H1 (cell line): ENCODE data around the gene TRMT61A. TPM values are rescaled to one million over a fixed set of nuclear protein-coding genes. Genes with fewer than 3 reads are reported as not detected.

Experiments used
- CTCF ChIA-PET: fragments of 300-600 bp; sonication (Branson Sonifier 250); formaldehyde crosslinking; loops from one replicate; lab custom pipeline; 2021; ENCODE audit not compliant: partially characterized antibody; lab: Charles Lee
- POLR2A ChIA-PET: fragments of 300-600 bp; sonication (Branson Sonifier 250); formaldehyde crosslinking; loops from one replicate; lab custom pipeline; 2021; ENCODE audit warnings: inconsistent platforms; ENCODE audit not compliant: partially characterized antibody; lab: Charles Lee
- DNase-seq, 2 experiments: peaks; one replicate each; pipeline versions ENCODE4 v3.0.0 to v3.0.0-alpha.2; 2010 to 2022; ENCODE audit warnings: low spot score in 2 of 2, low read depth in 1 of 2, mixed read lengths in 1 of 2
- FAIRE-seq: peaks from 2 replicates; lab custom pipeline; 2011; peaks lifted over from hg19 to GRCh38; lab: Jason Lieb, UNC
- H2AFZ ChIP-seq: 2 replicates; pipeline ENCODE4 v1.8.1; 2012; ENCODE audit warnings: low read length, inconsistent platforms
- H2AK5ac ChIP-seq: 2 replicates; pipeline ENCODE4 v1.6.1; 2013; ENCODE audit warnings: low read depth, low read length
- H2BK120ac ChIP-seq: replicated peaks from 2 replicates; pipeline ENCODE3; 2013; ENCODE audit warnings: low read depth, low read length, inconsistent platforms
- H2BK12ac ChIP-seq: 2 replicates; pipeline ENCODE4 v1.6.1; 2013; ENCODE audit warnings: low read depth, low read length
- H2BK15ac ChIP-seq: 2 replicates; pipeline ENCODE4 v1.6.1; 2013; ENCODE audit warnings: low read length
- H2BK20ac ChIP-seq: 2 replicates; pipeline ENCODE4 v1.6.1; 2013; ENCODE audit warnings: low read length
- H2BK5ac ChIP-seq: 2 replicates; pipeline ENCODE4 v1.6.1; 2013; ENCODE audit warnings: low read depth, low read length
- H3K14ac ChIP-seq: 2 replicates; pipeline ENCODE4 v1.6.1; 2013; ENCODE audit warnings: inconsistent platforms; ENCODE audit not compliant: insufficient read length
- H3K18ac ChIP-seq: 2 replicates; pipeline ENCODE4 v1.6.1; 2013; ENCODE audit warnings: low read length; ENCODE audit errors: extremely low read depth
- H3K23ac ChIP-seq: 2 replicates; pipeline ENCODE4 v1.6.1; 2013; ENCODE audit warnings: inconsistent platforms; ENCODE audit not compliant: insufficient read length
- H3K23me2 ChIP-seq: 2 replicates; pipeline ENCODE4 v1.6.1; 2013; ENCODE audit warnings: low read depth, low read length
- H3K27ac ChIP-seq: 2 replicates; pipeline ENCODE4 v1.6.1; 2011; ENCODE audit warnings: low read depth, low read length, inconsistent platforms
- H3K27me3 ChIP-seq, 4 experiments: replicated peaks in 1 of 4; 1 replicate in 1 of 4; 2 replicates in 3 of 4; pipeline versions ENCODE4 v1.6.1 to v1.8.1; 2011 to 2013; ENCODE audit warnings: low read length in 3 of 4, mild to moderate bottlenecking in 3 of 4, inconsistent platforms in 2 of 4, mixed read lengths in 2 of 4, moderate library complexity in 1 of 4; ENCODE audit not compliant: control insufficient read depth in 3 of 4, insufficient read depth in 3 of 4; ENCODE audit errors: extremely low read depth in 1 of 4
- H3K36me3 ChIP-seq, 4 experiments: 2 replicates each; pipeline versions ENCODE4 v1.6.1 to v1.8.1; 2011 to 2013; ENCODE audit warnings: mild to moderate bottlenecking in 4 of 4, low read length in 3 of 4, moderate library complexity in 2 of 4, control low read depth in 1 of 4, inconsistent platforms in 1 of 4; ENCODE audit not compliant: insufficient read depth in 4 of 4, control insufficient read depth in 2 of 4
- H3K4ac ChIP-seq: replicated peaks from 2 replicates; pipeline ENCODE3; 2013; ENCODE audit warnings: low read length, low read depth, mixed read lengths, inconsistent platforms; ENCODE audit not compliant: insufficient read length
- H3K4me1 ChIP-seq, 4 experiments: replicated peaks in 1 of 4; 1 replicate in 1 of 4; 2 replicates in 3 of 4; pipeline versions ENCODE4 v1.6.1 to v1.8.1; 2011 to 2013; ENCODE audit warnings: low read length in 3 of 4, inconsistent platforms in 2 of 4, mixed read lengths in 1 of 4; ENCODE audit not compliant: insufficient read depth in 4 of 4, control insufficient read depth in 3 of 4
- H3K4me2 ChIP-seq, 2 experiments: 2 replicates each; pipeline versions ENCODE4 v1.6.1 to v1.8.1; 2011 to 2013; ENCODE audit warnings: low read depth in 2 of 2, low read length in 2 of 2, control low read depth in 1 of 2, inconsistent platforms in 1 of 2, mild to moderate bottlenecking in 1 of 2; ENCODE audit not compliant: insufficient read depth in 1 of 2
- H3K4me3 ChIP-seq, 4 experiments: fragments of 200-600, 300-600 bp in 1 of 4; sonication (generic), shearing (Covaris generic), sonication (Bioruptor Twin) in 1 of 4; 2 replicates each; pipeline versions ENCODE4 v1.5.1 to v1.8.1; 2011 to 2016; ENCODE audit warnings: low read length in 4 of 4, low read depth in 3 of 4, control low read depth in 2 of 4, inconsistent platforms in 2 of 4, mild to moderate bottlenecking in 2 of 4, mixed read lengths in 1 of 4, moderate library complexity in 1 of 4; ENCODE audit not compliant: insufficient read depth in 2 of 4; ENCODE audit errors: extremely low read depth in 1 of 4
- H3K56ac ChIP-seq: replicated peaks from 2 replicates; pipeline ENCODE3; 2013; ENCODE audit warnings: low read depth, mild to moderate bottlenecking, mixed read lengths, low read length, inconsistent platforms; ENCODE audit not compliant: insufficient read length
- H3K79me1 ChIP-seq: 2 replicates; pipeline ENCODE4 v1.6.1; 2013; ENCODE audit warnings: low read depth, low read length, control low read depth
- H3K79me2 ChIP-seq, 2 experiments: 2 replicates each; pipeline versions ENCODE4 v1.6.1 to v1.8.1; 2012 to 2013; ENCODE audit warnings: low read length in 2 of 2, mild to moderate bottlenecking in 2 of 2, inconsistent platforms in 1 of 2; ENCODE audit not compliant: insufficient read depth in 2 of 2, control insufficient read depth in 1 of 2
- H3K9ac ChIP-seq, 4 experiments: replicated peaks in 1 of 4; 1 replicate in 1 of 4; 2 replicates in 3 of 4; pipeline versions ENCODE4 v1.6.1 to v1.8.1; 2011 to 2013; ENCODE audit warnings: low read depth in 3 of 4, low read length in 3 of 4, control low read depth in 2 of 4, mild to moderate bottlenecking in 2 of 4, moderate library complexity in 2 of 4, inconsistent platforms in 1 of 4; ENCODE audit errors: extremely low read depth in 1 of 4
- H3K9me3 ChIP-seq, 2 experiments: 2 replicates each; pipeline versions ENCODE4 v1.6.1 to v1.8.1; 2012 to 2013; ENCODE audit warnings: mild to moderate bottlenecking in 2 of 2, moderate library complexity in 2 of 2, control low read depth in 1 of 2, inconsistent platforms in 1 of 2, low read depth in 1 of 2, low read length in 1 of 2, mixed read lengths in 1 of 2; ENCODE audit not compliant: insufficient read depth in 2 of 2
- H4K20me1 ChIP-seq, 2 experiments: replicated peaks in 1 of 2; 2 replicates each; pipeline versions ENCODE3 to v1.8.1; 2011 to 2013; ENCODE audit warnings: inconsistent platforms in 2 of 2, low read length in 2 of 2, mild to moderate bottlenecking in 1 of 2; ENCODE audit not compliant: insufficient read depth in 2 of 2, control insufficient read depth in 1 of 2
- H4K5ac ChIP-seq: 2 replicates; pipeline ENCODE4 v1.6.1; 2013; ENCODE audit warnings: low read length, low read depth, mixed read lengths, inconsistent platforms; ENCODE audit not compliant: insufficient read length
- H4K8ac ChIP-seq: 2 replicates; pipeline ENCODE4 v1.8.0; 2013; ENCODE audit warnings: mild to moderate bottlenecking, moderate library complexity, low read length, inconsistent platforms; ENCODE audit not compliant: insufficient read depth; ENCODE audit errors: extremely low read depth
- H4K91ac ChIP-seq: replicated peaks from 2 replicates; pipeline ENCODE3; 2013; ENCODE audit warnings: low read length, mixed read lengths, inconsistent platforms; ENCODE audit not compliant: insufficient read length
- ATF2 ChIP-seq: IDR thresholded peaks from 2 replicates; pipeline ENCODE4 v1.6.1; 2012; ENCODE audit warnings: low read length, inconsistent platforms
- BCL11A ChIP-seq, 2 experiments: IDR thresholded peaks; one replicate each; pipeline ENCODE4 v1.6.1; 2011; ENCODE audit warnings: low read depth in 2 of 2, low read length in 2 of 2, mild to moderate bottlenecking in 2 of 2
- BRCA1 ChIP-seq: IDR thresholded peaks from 2 replicates; pipeline ENCODE4 v1.6.1; 2012; ENCODE audit warnings: low read depth, low read length, improper control_type of control experiment
- FOSL1 ChIP-seq: IDR thresholded peaks from 2 replicates; pipeline ENCODE4 v1.6.1; 2011; ENCODE audit warnings: mild to moderate bottlenecking, low read depth, low read length, moderate library complexity; ENCODE audit not compliant: insufficient read depth
- GABPA ChIP-seq: IDR thresholded peaks from 2 replicates; pipeline ENCODE4 v1.6.1; 2011; ENCODE audit warnings: mild to moderate bottlenecking, low read length, moderate library complexity, borderline replicate concordance; ENCODE audit not compliant: insufficient read depth
- HDAC6 ChIP-seq: IDR thresholded peaks from one replicate; pipeline ENCODE4 v1.7.1; 2012; ENCODE audit warnings: low read depth, mild to moderate bottlenecking, inconsistent platforms, low read length, moderate library complexity
- KDM1A ChIP-seq: fragments of 200-600, 300-600 bp; sonication (generic); IDR thresholded peaks from 2 replicates; pipeline ENCODE4 v1.7.1; 2016; ENCODE audit warnings: mild to moderate bottlenecking, low read length, borderline replicate concordance
- MAX ChIP-seq: IDR thresholded peaks from 2 replicates; pipeline ENCODE4 v1.6.1; 2012; ENCODE audit warnings: inconsistent platforms
- NRF1 ChIP-seq: IDR thresholded peaks from 2 replicates; pipeline ENCODE4 v1.6.1; 2011; ENCODE audit warnings: mild to moderate bottlenecking, low read depth, low read length, improper control_type of control experiment
- SP1 ChIP-seq: IDR thresholded peaks from 2 replicates; pipeline ENCODE4 v1.6.1; 2011; ENCODE audit warnings: low read depth, low read length
- TBP ChIP-seq: IDR thresholded peaks from 2 replicates; pipeline ENCODE4 v1.6.1; 2011; ENCODE audit warnings: low read depth, low read length, improper control_type of control experiment
- ZNF274 ChIP-seq: IDR thresholded peaks from 2 replicates; pipeline ENCODE4 v1.7.0; 2012; ENCODE audit warnings: low read length, borderline replicate concordance; ENCODE audit errors: extremely low read depth
- WGBS, 2 experiments: shearing (Covaris generic) in 1 of 2; methylation state at CpG; one replicate each; pipeline versions ENCODE4 v1.1.6 to v1.1.7; 2013 to 2015; ENCODE audit warnings: low lambda C conversion rate in 2 of 2, mixed read lengths in 2 of 2, inconsistent platforms in 1 of 2, low coverage in 1 of 2, missing lambda C conversion rate in 1 of 2; ENCODE audit not compliant: insufficient replicate concordance in 2 of 2, insufficient coverage in 1 of 2, insufficient read length in 1 of 2; ENCODE audit errors: extremely low coverage in 1 of 2, missing lambda C conversion rate in 1 of 2; 5-methylcytosine and 5-hydroxymethylcytosine counted together
- polyA plus RNA-seq, 7 experiments: library from polyadenylated mRNA; depleted of rRNA in 3 of 7; stranded (reverse) in 5 of 7; unstranded in 2 of 7; fragments of >200 nt in 5 of 7; fragments of 200-250 nt in 2 of 7; gene quantifications; 1 replicate in 5 of 7; 2 replicates in 1 of 7; 4 replicates in 1 of 7; pipeline versions ENCODE4 v1.2.1 to v1.2.3, GENCODE V29; 2011 to 2013; ENCODE audit warnings: missing spikeins in 2 of 7, mixed read lengths in 2 of 7
- total RNA-seq: library from RNA; stranded (reverse); fragmentation: NEBNext Ultra II Directional; extraction: Animal tissue kit (Norgen Biotek cat#: 25700); gene quantifications from 2 replicates; pipeline ENCODE4 v1.2.1, GENCODE V29; 2021

Gene TRMT61A
- total and polyA plus RNA-seq, 2 of the 8 experiments (the other 6 are each of a cell fraction or from before 2014, with no cell fraction given), result 15.8 to 19.0 TPM

GRCh38 chr14:103526914-103527248 lies 2.1 kb upstream of the TRMT61A start:
- Histone ChIP-seq H4K8ac (peak overlapping the region; percentile 35; the same call in 1 of the 2 replicates), H3K79me2 (peaks cover 5 to 23% of the 10 kb centered on the region in 2 experiments; a peak in 3 of 4 replicates), H3K9ac (no peak overlapping the region), H3K4me2 (no peak overlapping the region), H3K14ac (no peak overlapping the region), H3K18ac (no peak overlapping the region), H3K23ac (no peak overlapping the region), H3K27me3 (peaks cover 3 to 23% (median 13%) of the 10 kb centered on the region in 4 experiments), H3K4me1 (peaks cover 0 to 16% (median 14%) of the 10 kb centered on the region in 4 experiments; a peak in 6 of 7 replicates), H2BK15ac (no peak overlapping the region), H3K79me1 (peaks cover 21% of the 10 kb centered on the region), H3K23me2 (peaks cover 16% of the 10 kb centered on the region; the same call in 1 of the 2 replicates), H3K9me3 (no peaks in the 10 kb centered on the region), H2AFZ (no peak overlapping the region), H3K36me3 (no peaks in the 10 kb centered on the region; a peak in 1 of 8 replicates), H2BK20ac (no peak overlapping the region), H3K4ac (no peak overlapping the region), H3K27ac (no peak overlapping the region), H3K4me3 (no peak overlapping the region), H4K5ac (no peak overlapping the region), H2BK5ac (no peak overlapping the region), H3K56ac (no peak overlapping the region), H2AK5ac (0 out of 2 replicates have a peak overlapping the region, but pooled peaks have one; percentile 53), H4K20me1 (peaks cover 5 to 25% of the 10 kb centered on the region in 2 experiments), H2BK12ac (no peak overlapping the region), H2BK120ac (no peak overlapping the region), H4K91ac (no peak overlapping the region)
- FAIRE-seq (no peak), DNase-seq (no peak)
- POLR2A ChIA-PET, result interaction anchor here (9.6 to 29.8 kb wide), 2 partner anchors 8 to 14 kb away, joined by 140 to 844 read pairs; partner anchors contain the start of gene CKB
- CTCF ChIA-PET, result interaction anchor here (0.6 to 28.8 kb wide), 4 partner anchors 10 to 67 kb away, joined by 3 to 921 read pairs (median 118); partner anchors contain the start of gene CKB
- WGBS, 2 experiments, result 80% methylated on average over 1 of the region's 1 CpG; no CpG with 5 or more reads in 1 of the 2 experiments
- TF ChIP-seq BCL11A (IDR thresholded peaks at IDR 0.05; ENCODE audit: low read depth in 2 of 2, low read length in 2 of 2), result no peak
- TF ChIP-seq KDM1A, result no peak
- TF ChIP-seq BRCA1, result no peak
- TF ChIP-seq HDAC6, result no peak
- no peak for TF ChIP-seq SP1
- no peak for TF ChIP-seq ATF2
- TF ChIP-seq MAX, result no peak
- no peak for TF ChIP-seq GABPA
- TF ChIP-seq TBP, result no peak
- no peak for TF ChIP-seq ZNF274
- TF ChIP-seq NRF1, result no peak
- TF ChIP-seq FOSL1, result no peak
